ENCODE results near the gene CORO6.

Gene CORO6

GRCh38 chr17:29590411-29591145, 32.1 kb downstream of the CORO6 start:
- no peak for DNase-seq

GRCh38 chr17:29589524-29590410, 32.9 kb downstream of the CORO6 start, which contains the start of gene GIT1:
TSS of gene GIT1 (minus strand) at chr17:29589648. CDS start at chr17:29589378, 270 bp downstream.
- no peak for DNase-seq

GRCh38 chr17:29588562-29589411, 33.9 kb downstream of the CORO6 start:
- no peak for DNase-seq

- no peak for DNase-seq
Observed at GRCh38 chr17:29588017-29588561, 34.6 kb downstream of the CORO6 start.

GRCh38 chr17:29587591-29587990, 35.1 kb downstream of the CORO6 start:
- DNase-seq, result no peak

- DNase-seq, result no peak
Observed at GRCh38 chr17:29586676-29587469, 35.8 kb downstream of the CORO6 start.

- DNase-seq, result no peak
Observed at GRCh38 chr17:29585080-29585751, 37.5 kb downstream of the CORO6 start.

- no peak for DNase-seq
Observed at GRCh38 chr17:29584452-29585079, 38.1 kb downstream of the CORO6 start.

GRCh38 chr17:29583324-29584248, 39.1 kb downstream of the CORO6 start:
- DNase-seq, result no peak

GRCh38 chr17:29582772-29583171, 39.9 kb downstream of the CORO6 start:
- no peak for DNase-seq

- DNase-seq, result no peak
Observed at GRCh38 chr17:29582254-29582765, 40.4 kb downstream of the CORO6 start.

- no peak for DNase-seq
Observed at GRCh38 chr17:29581583-29582253, 41.0 kb downstream of the CORO6 start.

- DNase-seq, result peak; percentile 39
Observed at GRCh38 chr17:29579866-29580771, 42.6 kb downstream of the CORO6 start.

- DNase-seq, result no peak
Observed at GRCh38 chr17:29578626-29579485, 43.9 kb downstream of the CORO6 start.

GRCh38 chr17:29577385-29578211, 45.1 kb downstream of the CORO6 start:
- DNase-seq, result no peak

- DNase-seq, result no peak
Observed at GRCh38 chr17:29577001-29577370, 45.7 kb downstream of the CORO6 start.

All from GOT3 (cell line).